Activated CD8-positive, alpha-beta T cell treated with anti-CD3 and anti-CD28 coated beads for 36 hours (primary cell): ENCODE data around the gene MAMLD1. TPM values are rescaled to one million over a fixed set of nuclear protein-coding genes. Genes with fewer than 3 reads are reported as not detected.

Experiments used
- ATAC-seq: fragments of 200-7000 bp; cut with Tn5 transposase; one replicate; pipeline ENCODE4 v1.10.0; 2021; ENCODE audit warnings: mild to moderate bottlenecking, moderate library complexity
- CTCF ChIA-PET: fragments of 350-600 bp; sonication (Branson Sonifier 250); formaldehyde crosslinking; loops from one replicate; lab custom pipeline; 2021; ENCODE audit warnings: antibody characterized with exemption; lab: Charles Lee
- POLR2A ChIA-PET: fragments of 350-600 bp; sonication (Branson Sonifier 250); formaldehyde crosslinking; loops from one replicate; lab custom pipeline; 2021; ENCODE audit warnings: antibody characterized with exemption; lab: Charles Lee
- DNase-seq: peaks from one replicate; pipeline ENCODE4 v3.0.0-alpha.2; 2020
- H3K27ac Mint-ChIP-seq: one replicate; pipeline ENCODE4 v1.8.0; 2021; ENCODE audit warnings: mild to moderate bottlenecking, mixed read lengths
- H3K27me3 Mint-ChIP-seq: one replicate; pipeline ENCODE4 v1.8.0; 2021; ENCODE audit warnings: mixed read lengths
- H3K36me3 Mint-ChIP-seq: one replicate; pipeline ENCODE4 v1.8.0; 2021; ENCODE audit warnings: low read depth, mixed read lengths
- H3K4me1 Mint-ChIP-seq: one replicate; pipeline ENCODE4 v1.8.0; 2021; ENCODE audit warnings: low read depth, mixed read lengths
- H3K4me3 Mint-ChIP-seq: one replicate; pipeline ENCODE4 v1.8.0; 2021; ENCODE audit warnings: mild to moderate bottlenecking, moderate library complexity, mixed read lengths
- H3K9me3 Mint-ChIP-seq: one replicate; pipeline ENCODE4 v1.8.0; 2021; ENCODE audit warnings: mixed read lengths
- intact Hi-C: fragments of 100-400 bp; cut with micrococcal nuclease; formaldehyde crosslinking; loops from one replicate; pipeline ENCODE4 v1.10.0; 2022
- total RNA-seq, 2 experiments: library from RNA; stranded (reverse); gene quantifications; one replicate each; pipeline ENCODE4 v1.2.3, GENCODE V29; 2021
- TF ChIP-seq, protein P1 (sequence below): fragments of 200-600 bp; IDR thresholded peaks from one replicate; pipeline ENCODE4 v1.8.0; 2022; ENCODE audit warnings: antibody characterized with exemption, mild to moderate bottlenecking

Gene MAMLD1
- total RNA-seq, 2 experiments from 2014 or later: 1.8 to 2.0 TPM

- CTCF ChIA-PET: interaction anchor here (0.6 to 1.7 kb wide), 2 partner anchors 40 to 137 kb away, joined by 4 to 10 read pairs; no protein-coding TSS in a partner anchor
- Mint-ChIP-seq H3K9me3 (no peaks in the 10 kb centered on the region), H3K27ac (peak overlapping the region; percentile 80), H3K4me1 (peaks cover 24% of the 10 kb centered on the region), H3K27me3 (no peaks in the 10 kb centered on the region), H3K36me3 (no peaks in the 10 kb centered on the region), H3K4me3 (peak overlapping the region; percentile 29)
- POLR2A ChIA-PET: interaction anchor here (0.6 to 0.7 kb wide), 2 partner anchors 10 to 44 kb away, joined by 3 to 4 read pairs; no protein-coding TSS in a partner anchor
- ATAC-seq (peak; percentile 62), DNase-seq (peak; percentile 54)
- TF ChIP-seq, protein P1, sequence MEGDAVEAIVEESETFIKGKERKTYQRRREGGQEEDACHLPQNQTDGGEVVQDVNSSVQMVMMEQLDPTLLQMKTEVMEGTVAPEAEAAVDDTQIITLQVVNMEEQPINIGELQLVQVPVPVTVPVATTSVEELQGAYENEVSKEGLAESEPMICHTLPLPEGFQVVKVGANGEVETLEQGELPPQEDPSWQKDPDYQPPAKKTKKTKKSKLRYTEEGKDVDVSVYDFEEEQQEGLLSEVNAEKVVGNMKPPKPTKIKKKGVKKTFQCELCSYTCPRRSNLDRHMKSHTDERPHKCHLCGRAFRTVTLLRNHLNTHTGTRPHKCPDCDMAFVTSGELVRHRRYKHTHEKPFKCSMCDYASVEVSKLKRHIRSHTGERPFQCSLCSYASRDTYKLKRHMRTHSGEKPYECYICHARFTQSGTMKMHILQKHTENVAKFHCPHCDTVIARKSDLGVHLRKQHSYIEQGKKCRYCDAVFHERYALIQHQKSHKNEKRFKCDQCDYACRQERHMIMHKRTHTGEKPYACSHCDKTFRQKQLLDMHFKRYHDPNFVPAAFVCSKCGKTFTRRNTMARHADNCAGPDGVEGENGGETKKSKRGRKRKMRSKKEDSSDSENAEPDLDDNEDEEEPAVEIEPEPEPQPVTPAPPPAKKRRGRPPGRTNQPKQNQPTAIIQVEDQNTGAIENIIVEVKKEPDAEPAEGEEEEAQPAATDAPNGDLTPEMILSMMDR: no peak
- intact Hi-C loops: no loop called here
These were observed 183.6 kb downstream of the MAMLD1 start for GRCh38 chrX:150546711-150547153.

DNA sequence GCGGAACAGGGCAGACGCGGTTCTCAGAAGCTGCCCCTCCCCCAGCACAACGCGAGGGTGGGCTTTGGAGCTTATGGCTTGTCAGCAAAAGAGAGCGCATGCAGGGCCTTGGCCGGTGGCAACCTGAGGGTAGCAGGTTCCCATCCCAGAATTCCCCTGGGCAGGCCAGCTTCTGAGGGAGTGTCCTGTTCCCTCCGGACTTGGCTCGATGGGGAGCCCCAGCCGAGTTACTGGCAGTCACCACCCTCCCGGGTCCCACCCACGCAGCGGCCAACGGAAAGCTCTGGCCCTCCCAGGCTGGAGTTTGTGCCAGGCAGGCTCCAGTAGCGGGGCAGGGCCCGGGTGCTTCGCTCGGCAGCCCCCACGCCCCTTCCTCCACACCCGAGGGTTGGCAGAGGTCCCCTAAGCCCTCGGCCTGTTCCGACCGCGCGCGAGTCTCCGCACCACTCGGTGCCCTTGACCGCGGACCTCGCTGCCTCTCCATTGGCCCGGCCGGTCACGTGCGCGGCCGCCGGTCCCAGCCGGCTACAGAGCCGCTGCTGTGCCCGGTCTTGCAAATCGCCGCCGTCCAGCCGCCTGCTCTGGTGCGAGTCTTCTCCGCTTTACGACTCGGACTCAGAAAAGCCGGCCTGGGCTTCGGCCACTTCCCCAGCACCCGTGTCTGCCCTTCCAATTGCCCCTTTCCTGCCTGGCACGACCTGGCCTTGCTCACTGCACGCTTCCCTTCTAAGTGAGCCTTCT lies 184.4 kb downstream of the MAMLD1 start:
- H3K4me3 Mint-ChIP-seq: peak overlapping the region; percentile 56
- H3K36me3 Mint-ChIP-seq: no peaks in the 10 kb centered on the region
- peak overlapping the region; percentile 80 for H3K27ac Mint-ChIP-seq
- no peaks in the 10 kb centered on the region for H3K9me3 Mint-ChIP-seq
- no peaks in the 10 kb centered on the region for H3K27me3 Mint-ChIP-seq
- TF ChIP-seq, protein P1: no peak
- CTCF ChIA-PET: no interaction called here
- DNase-seq: no peak
- ATAC-seq: peak; percentile 28
- intact Hi-C loops: no loop called here
- POLR2A ChIA-PET: no interaction called here
- H3K4me1 Mint-ChIP-seq: peaks cover 24% of the 10 kb centered on the region

DNA sequence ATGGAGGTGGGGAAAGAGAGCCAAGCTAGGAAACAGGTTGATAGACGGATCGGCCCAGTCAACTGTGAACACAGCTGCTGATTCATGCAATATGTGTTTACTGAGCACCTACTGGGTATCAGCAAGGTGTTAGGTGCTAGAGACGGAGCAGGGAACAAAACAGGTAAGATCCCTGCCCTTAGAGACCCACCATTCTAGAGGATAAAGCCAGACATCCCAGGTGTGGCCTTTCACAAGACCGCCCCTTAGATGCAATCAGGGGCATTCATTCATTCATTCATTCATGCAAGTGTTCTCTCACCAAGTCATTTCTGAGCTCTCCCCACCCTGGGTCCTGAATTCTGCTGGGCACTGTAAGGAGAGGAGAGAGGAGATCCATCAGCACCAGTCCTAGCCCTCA lies 185.1 kb downstream of the MAMLD1 start:
- intact Hi-C loops: no loop called here
- ATAC-seq (no peak), DNase-seq (no peak)
- H3K36me3 Mint-ChIP-seq: no peaks in the 10 kb centered on the region
- no peaks in the 10 kb centered on the region for H3K9me3 Mint-ChIP-seq
- ChIA-PET POLR2A (no interaction called here), CTCF (interaction anchor here (1.3 kb wide), 1 partner anchor 63 kb away, joined by 3 read pairs; no protein-coding TSS in a partner anchor)
- H3K27ac Mint-ChIP-seq: peak overlapping the region; percentile 79
- peaks cover 24% of the 10 kb centered on the region for H3K4me1 Mint-ChIP-seq
- H3K27me3 Mint-ChIP-seq: no peaks in the 10 kb centered on the region
- TF ChIP-seq, protein P1: no peak
- H3K4me3 Mint-ChIP-seq: peak overlapping the region; percentile 56

- peaks cover 24% of the 10 kb centered on the region for H3K4me1 Mint-ChIP-seq
- ATAC-seq (peak; percentile 32), DNase-seq (peak; percentile 39)
- no peak overlapping the region for H3K27ac Mint-ChIP-seq
- ChIA-PET CTCF (interaction anchor here (1.3 kb wide), 1 partner anchor 64 kb away, joined by 3 read pairs; no protein-coding TSS in a partner anchor), POLR2A (no interaction called here)
- no peaks in the 10 kb centered on the region for H3K9me3 Mint-ChIP-seq
- no peaks in the 10 kb centered on the region for H3K27me3 Mint-ChIP-seq
- TF ChIP-seq, protein P1: no peak
- H3K36me3 Mint-ChIP-seq: no peaks in the 10 kb centered on the region
- intact Hi-C loops: no loop called here
- H3K4me3 Mint-ChIP-seq: no peak overlapping the region
These were observed 185.6 kb downstream of the MAMLD1 start for GRCh38 chrX:150548684-150549083.

DNA sequence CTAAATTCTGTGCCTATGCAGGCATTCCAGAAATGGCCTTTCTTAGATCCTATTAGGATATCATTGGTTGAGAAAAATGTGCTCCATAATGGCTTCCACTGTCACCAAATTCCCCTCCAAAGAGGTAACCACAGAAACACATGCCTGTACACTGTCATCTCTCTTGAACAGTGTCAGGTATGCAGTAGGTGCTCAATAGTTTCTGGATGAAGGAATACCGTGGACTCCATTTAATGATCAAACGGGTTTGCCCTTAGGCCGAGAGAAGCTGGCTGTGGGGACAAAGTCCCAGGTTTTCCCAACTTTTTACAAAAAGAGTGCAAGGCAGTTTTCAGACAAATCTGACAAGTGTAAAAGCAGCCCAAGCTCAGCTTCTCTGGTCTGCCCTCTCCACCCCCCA lies 188.8 kb downstream of the MAMLD1 start:
- no peaks in the 10 kb centered on the region for H3K27me3 Mint-ChIP-seq
- no peak for DNase-seq

More for the DNA sequence above, 188.8 kb downstream of the MAMLD1 start:
- Mint-ChIP-seq H3K36me3 (no peaks in the 10 kb centered on the region), H3K9me3 (no peaks in the 10 kb centered on the region), H3K4me3 (no peak overlapping the region), H3K27ac (no peak overlapping the region), H3K4me1 (peaks cover 15% of the 10 kb centered on the region)
- intact Hi-C loops: no loop called here
- TF ChIP-seq, protein P1: no peak
- POLR2A ChIA-PET: no interaction called here
- CTCF ChIA-PET: no interaction called here
- no peak for ATAC-seq
